A673 (cell line): Measurements from ENCODE around the gene CLEC16A. TPM values are rescaled to one million over a fixed set of nuclear protein-coding genes. Genes with fewer than 3 reads are reported as not detected.

ENCODE experiments used
- BruUV-seq: library from RNA; stranded (reverse); fragments of 400-500 nt; replicated peaks from 2 replicates; lab custom pipeline; 2021; lab: Mats Ljungman, UMichigan
- CTCF ChIA-PET: fragments of 300-600 bp; sonication (Branson Sonifier 250); formaldehyde crosslinking; loops from one replicate; lab custom pipeline; 2022; ENCODE audit warnings: antibody characterized with exemption; lab: Charles Lee
- POLR2A ChIA-PET: fragments of 300-600 bp; sonication (Branson Sonifier 250); formaldehyde crosslinking; loops from one replicate; lab custom pipeline; 2022; ENCODE audit warnings: antibody characterized with exemption; ENCODE audit not compliant: low non-redundant PET; lab: Charles Lee
- DNase-seq: peaks from one replicate; pipeline ENCODE4 v3.0.0-alpha.2; 2015; ENCODE audit warnings: low spot score
- H3K27ac ChIP-seq: fragments of 200-600 bp; sonication (generic); 2 replicates; pipeline ENCODE4 v1.5.1; 2016; ENCODE audit warnings: mixed run types, low read depth, mild to moderate bottlenecking, mixed read lengths, antibody characterized with exemption, low read length; ENCODE audit not compliant: poor library complexity, severe bottlenecking
- H3K27me3 ChIP-seq: fragments of 200-600 bp; sonication (generic); replicated peaks from 2 replicates; pipeline ENCODE4 v1.6.1; 2017; ENCODE audit warnings: mixed run types, low read depth, mild to moderate bottlenecking, mixed read lengths, antibody characterized with exemption, low read length; ENCODE audit not compliant: insufficient read depth, poor library complexity
- H3K36me3 ChIP-seq: fragments of 200-600 bp; sonication (generic); 2 replicates; pipeline ENCODE4 v1.6.1; 2016; ENCODE audit warnings: mixed run types, mild to moderate bottlenecking, mixed read lengths, antibody characterized with exemption, low read length; ENCODE audit not compliant: insufficient read depth, poor library complexity, severe bottlenecking
- H3K4me1 ChIP-seq: fragments of 200-600 bp; sonication (generic); 2 replicates; pipeline ENCODE4 v1.6.1; 2017; ENCODE audit warnings: mixed run types, mild to moderate bottlenecking, mixed read lengths, antibody characterized with exemption, low read length; ENCODE audit not compliant: insufficient read depth, poor library complexity, severe bottlenecking
- H3K4me3 ChIP-seq: fragments of 200-600 bp; sonication (generic); 2 replicates; pipeline ENCODE4 v1.5.1; 2016; ENCODE audit warnings: low read depth, mixed run types, mild to moderate bottlenecking, mixed read lengths, low read length; ENCODE audit not compliant: poor library complexity, severe bottlenecking
- H3K9me3 ChIP-seq: fragments of 200-600 bp; sonication (generic); 2 replicates; pipeline ENCODE4 v1.6.1; 2016; ENCODE audit warnings: mixed run types, low read depth, mild to moderate bottlenecking, mixed read lengths, antibody characterized with exemption, low read length; ENCODE audit not compliant: poor library complexity, severe bottlenecking
- CTCF ChIP-seq: fragments of 300-800, 200-600 bp; sonication (generic); conservative IDR thresholded peaks from 2 replicates; pipeline ENCODE4 v1.5.1; 2017; ENCODE audit warnings: low read depth, mild to moderate bottlenecking, antibody characterized with exemption, low read length, moderate library complexity, mixed read lengths
- EZH2 ChIP-seq: fragments of 200-600 bp; sonication (generic); IDR thresholded peaks from 2 replicates; pipeline ENCODE4 v1.6.1; 2017; ENCODE audit warnings: borderline replicate concordance, low read depth, mild to moderate bottlenecking, mixed read lengths, antibody characterized with exemption, low read length; ENCODE audit not compliant: poor library complexity, severe bottlenecking
- intact Hi-C: fragments of 100-400 bp; cut with micrococcal nuclease; formaldehyde crosslinking; loops from one replicate; pipeline ENCODE4 v1.10.0; 2022; ENCODE audit not compliant: unreplicated experiment
- total RNA-seq: library from RNA; stranded (reverse); gene quantifications from 2 replicates; pipeline ENCODE4 v1.2.3, GENCODE V29; 2021

Gene CLEC16A
- total RNA-seq, 1 experiment from 2014 or later, result 23.4 TPM

GRCh38 chr16:11169641-11170040, 225.3 kb downstream of the CLEC16A start:
- DNase-seq, result no peak
- intact Hi-C loops, result no loop called here
- no TSS peak for BruUV-seq
- Histone ChIP-seq H3K36me3 (no peaks in the 10 kb centered on the region), H3K4me1 (no peaks in the 10 kb centered on the region), H3K4me3 (no peak overlapping the region), H3K9me3 (no peaks in the 10 kb centered on the region), H3K27ac (no peak overlapping the region), H3K27me3 (no peaks in the 10 kb centered on the region)
- POLR2A ChIA-PET, result no interaction called here
- TF ChIP-seq EZH2 (no peak), CTCF (no peak)
- CTCF ChIA-PET, result no interaction called here

GRCh38 chr16:11170201-11170600, 225.8 kb downstream of the CLEC16A start:
- intact Hi-C loops, result no loop called here
- no peak overlapping the region for H3K4me3 ChIP-seq
- no peak for DNase-seq
- H3K9me3 ChIP-seq, result no peaks in the 10 kb centered on the region
- TF ChIP-seq CTCF (no peak), EZH2 (no peak)
- POLR2A ChIA-PET, result no interaction called here
- no peaks in the 10 kb centered on the region for H3K4me1 ChIP-seq
- no peak overlapping the region for H3K27ac ChIP-seq
- no peaks in the 10 kb centered on the region for H3K36me3 ChIP-seq
- BruUV-seq, result no TSS peak
- CTCF ChIA-PET, result no interaction called here
- no peaks in the 10 kb centered on the region for H3K27me3 ChIP-seq

GRCh38 chr16:11170696-11171447, 226.5 kb downstream of the CLEC16A start:
- H3K4me1 ChIP-seq, result no peaks in the 10 kb centered on the region
- H3K36me3 ChIP-seq, result no peaks in the 10 kb centered on the region
- TF ChIP-seq CTCF, result no peak
- no peak for TF ChIP-seq EZH2
- intact Hi-C loops, result no loop called here
- POLR2A ChIA-PET, result no interaction called here
- DNase-seq, result no peak
- no peaks in the 10 kb centered on the region for H3K9me3 ChIP-seq
- H3K27ac ChIP-seq, result no peak overlapping the region
- no peaks in the 10 kb centered on the region for H3K27me3 ChIP-seq
- BruUV-seq, result no TSS peak
- no peak overlapping the region for H3K4me3 ChIP-seq
- CTCF ChIA-PET, result no interaction called here
